ENCODE results near the gene CEP131. TPM values are rescaled to one million over a fixed set of nuclear protein-coding genes. Genes with fewer than 3 reads are reported as not detected.

Gene CEP131
- polyA plus RNA-seq, 2 of the 4 experiments (the other 2 are of a cell fraction) = 3.3 to 11.5 TPM

DNA sequence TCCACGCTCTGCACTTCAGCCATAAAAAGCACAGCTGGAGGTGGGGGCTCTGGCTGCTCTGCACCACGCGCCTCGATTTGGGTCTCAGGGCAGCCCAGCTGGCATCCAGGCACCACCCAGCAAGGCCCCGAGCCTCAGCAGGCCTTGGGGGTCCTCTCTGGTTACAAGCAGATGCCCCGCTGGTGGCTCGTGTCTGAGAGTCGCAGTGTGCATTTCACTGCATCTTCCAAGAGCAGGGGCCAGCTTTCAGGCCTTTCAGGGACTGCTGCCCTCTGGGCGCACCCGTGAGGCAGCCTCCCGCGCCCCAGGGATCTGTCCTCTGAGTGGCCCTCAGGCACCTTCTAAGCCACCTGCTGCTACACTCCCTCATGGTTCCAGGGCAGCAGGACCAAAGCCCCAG lies 41.9 kb upstream of the CEP131 start:
- Histone ChIP-seq H3K27ac (no peak overlapping the region), H3K4me3 (no peak overlapping the region), H3K4me1 (no peaks in the 10 kb centered on the region), H3K4me2 (no peak overlapping the region), H3K9me3 (no peaks in the 10 kb centered on the region)
- ChIA-PET POLR2A (no interaction called here), CTCF (interaction anchor here (0.9 to 14.8 kb wide), 5 partner anchors 10 to 217 kb away, joined by 3 to 184 read pairs (median 4); partner anchors contain the start of gene SLC38A10)
- FAIRE-seq (no peak), DNase-seq (ENCODE audit: low read depth in 1 of 2, low spot score in 1 of 2) (no peak), ATAC-seq (no peak)
- TF ChIP-seq FOSL2 (IDR thresholded peaks at IDR 0.05) (no peak), FOSL2 (CRISPR knock-in tag; IDR thresholded peaks at IDR 0.05) (no peak), NR3C1 (IDR thresholded peaks at IDR 0.05) (no peak), BHLHE40 (IDR thresholded peaks at IDR 0.05; ENCODE audit: low read depth, low read length) (no peak), JUNB (IDR thresholded peaks at IDR 0.05) (no peak), RARB (CRISPR knock-in tag; IDR thresholded peaks at IDR 0.05) (no peak), SREBF2 (IDR thresholded peaks at IDR 0.05) (no peak), HOXB5 (CRISPR knock-in tag; IDR thresholded peaks at IDR 0.05) (no peak), HDAC2 (IDR thresholded peaks at IDR 0.05) (no peak), EHF (CRISPR knock-in tag; IDR thresholded peaks at IDR 0.05) (no peak), ESRRA (IDR thresholded peaks at IDR 0.05; ENCODE audit: borderline replicate concordance, low read length) (no peak), KDM5A (IDR thresholded peaks at IDR 0.05) (no peak)
- TF ChIP-seq, protein P1, sequence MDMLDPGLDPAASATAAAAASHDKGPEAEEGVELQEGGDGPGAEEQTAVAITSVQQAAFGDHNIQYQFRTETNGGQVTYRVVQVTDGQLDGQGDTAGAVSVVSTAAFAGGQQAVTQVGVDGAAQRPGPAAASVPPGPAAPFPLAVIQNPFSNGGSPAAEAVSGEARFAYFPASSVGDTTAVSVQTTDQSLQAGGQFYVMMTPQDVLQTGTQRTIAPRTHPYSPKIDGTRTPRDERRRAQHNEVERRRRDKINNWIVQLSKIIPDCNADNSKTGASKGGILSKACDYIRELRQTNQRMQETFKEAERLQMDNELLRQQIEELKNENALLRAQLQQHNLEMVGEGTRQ (IDR thresholded peaks at IDR 0.05) = no peak
- TF ChIP-seq, protein P2, sequence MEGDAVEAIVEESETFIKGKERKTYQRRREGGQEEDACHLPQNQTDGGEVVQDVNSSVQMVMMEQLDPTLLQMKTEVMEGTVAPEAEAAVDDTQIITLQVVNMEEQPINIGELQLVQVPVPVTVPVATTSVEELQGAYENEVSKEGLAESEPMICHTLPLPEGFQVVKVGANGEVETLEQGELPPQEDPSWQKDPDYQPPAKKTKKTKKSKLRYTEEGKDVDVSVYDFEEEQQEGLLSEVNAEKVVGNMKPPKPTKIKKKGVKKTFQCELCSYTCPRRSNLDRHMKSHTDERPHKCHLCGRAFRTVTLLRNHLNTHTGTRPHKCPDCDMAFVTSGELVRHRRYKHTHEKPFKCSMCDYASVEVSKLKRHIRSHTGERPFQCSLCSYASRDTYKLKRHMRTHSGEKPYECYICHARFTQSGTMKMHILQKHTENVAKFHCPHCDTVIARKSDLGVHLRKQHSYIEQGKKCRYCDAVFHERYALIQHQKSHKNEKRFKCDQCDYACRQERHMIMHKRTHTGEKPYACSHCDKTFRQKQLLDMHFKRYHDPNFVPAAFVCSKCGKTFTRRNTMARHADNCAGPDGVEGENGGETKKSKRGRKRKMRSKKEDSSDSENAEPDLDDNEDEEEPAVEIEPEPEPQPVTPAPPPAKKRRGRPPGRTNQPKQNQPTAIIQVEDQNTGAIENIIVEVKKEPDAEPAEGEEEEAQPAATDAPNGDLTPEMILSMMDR (IDR thresholded peaks at IDR 0.05) = no peak
- TF ChIP-seq, protein P3, sequence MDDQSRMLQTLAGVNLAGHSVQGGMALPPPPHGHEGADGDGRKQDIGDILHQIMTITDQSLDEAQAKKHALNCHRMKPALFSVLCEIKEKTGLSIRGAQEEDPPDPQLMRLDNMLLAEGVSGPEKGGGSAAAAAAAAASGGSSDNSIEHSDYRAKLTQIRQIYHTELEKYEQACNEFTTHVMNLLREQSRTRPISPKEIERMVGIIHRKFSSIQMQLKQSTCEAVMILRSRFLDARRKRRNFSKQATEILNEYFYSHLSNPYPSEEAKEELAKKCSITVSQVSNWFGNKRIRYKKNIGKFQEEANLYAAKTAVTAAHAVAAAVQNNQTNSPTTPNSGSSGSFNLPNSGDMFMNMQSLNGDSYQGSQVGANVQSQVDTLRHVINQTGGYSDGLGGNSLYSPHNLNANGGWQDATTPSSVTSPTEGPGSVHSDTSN (IDR thresholded peaks at IDR 0.05) = no peak
- TF ChIP-seq, protein P4, sequence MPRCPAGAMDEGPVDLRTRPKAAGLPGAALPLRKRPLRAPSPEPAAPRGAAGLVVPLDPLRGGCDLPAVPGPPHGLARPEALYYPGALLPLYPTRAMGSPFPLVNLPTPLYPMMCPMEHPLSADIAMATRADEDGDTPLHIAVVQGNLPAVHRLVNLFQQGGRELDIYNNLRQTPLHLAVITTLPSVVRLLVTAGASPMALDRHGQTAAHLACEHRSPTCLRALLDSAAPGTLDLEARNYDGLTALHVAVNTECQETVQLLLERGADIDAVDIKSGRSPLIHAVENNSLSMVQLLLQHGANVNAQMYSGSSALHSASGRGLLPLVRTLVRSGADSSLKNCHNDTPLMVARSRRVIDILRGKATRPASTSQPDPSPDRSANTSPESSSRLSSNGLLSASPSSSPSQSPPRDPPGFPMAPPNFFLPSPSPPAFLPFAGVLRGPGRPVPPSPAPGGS (IDR thresholded peaks at IDR 0.05) = no peak
- TF ChIP-seq, protein P5, sequence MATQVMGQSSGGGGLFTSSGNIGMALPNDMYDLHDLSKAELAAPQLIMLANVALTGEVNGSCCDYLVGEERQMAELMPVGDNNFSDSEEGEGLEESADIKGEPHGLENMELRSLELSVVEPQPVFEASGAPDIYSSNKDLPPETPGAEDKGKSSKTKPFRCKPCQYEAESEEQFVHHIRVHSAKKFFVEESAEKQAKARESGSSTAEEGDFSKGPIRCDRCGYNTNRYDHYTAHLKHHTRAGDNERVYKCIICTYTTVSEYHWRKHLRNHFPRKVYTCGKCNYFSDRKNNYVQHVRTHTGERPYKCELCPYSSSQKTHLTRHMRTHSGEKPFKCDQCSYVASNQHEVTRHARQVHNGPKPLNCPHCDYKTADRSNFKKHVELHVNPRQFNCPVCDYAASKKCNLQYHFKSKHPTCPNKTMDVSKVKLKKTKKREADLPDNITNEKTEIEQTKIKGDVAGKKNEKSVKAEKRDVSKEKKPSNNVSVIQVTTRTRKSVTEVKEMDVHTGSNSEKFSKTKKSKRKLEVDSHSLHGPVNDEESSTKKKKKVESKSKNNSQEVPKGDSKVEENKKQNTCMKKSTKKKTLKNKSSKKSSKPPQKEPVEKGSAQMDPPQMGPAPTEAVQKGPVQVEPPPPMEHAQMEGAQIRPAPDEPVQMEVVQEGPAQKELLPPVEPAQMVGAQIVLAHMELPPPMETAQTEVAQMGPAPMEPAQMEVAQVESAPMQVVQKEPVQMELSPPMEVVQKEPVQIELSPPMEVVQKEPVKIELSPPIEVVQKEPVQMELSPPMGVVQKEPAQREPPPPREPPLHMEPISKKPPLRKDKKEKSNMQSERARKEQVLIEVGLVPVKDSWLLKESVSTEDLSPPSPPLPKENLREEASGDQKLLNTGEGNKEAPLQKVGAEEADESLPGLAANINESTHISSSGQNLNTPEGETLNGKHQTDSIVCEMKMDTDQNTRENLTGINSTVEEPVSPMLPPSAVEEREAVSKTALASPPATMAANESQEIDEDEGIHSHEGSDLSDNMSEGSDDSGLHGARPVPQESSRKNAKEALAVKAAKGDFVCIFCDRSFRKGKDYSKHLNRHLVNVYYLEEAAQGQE (IDR thresholded peaks at IDR 0.05) = no peak
- 93% methylated on average over 12 of the region's 12 CpGs for WGBS (ENCODE audit: missing lambda C conversion rate)

DNA sequence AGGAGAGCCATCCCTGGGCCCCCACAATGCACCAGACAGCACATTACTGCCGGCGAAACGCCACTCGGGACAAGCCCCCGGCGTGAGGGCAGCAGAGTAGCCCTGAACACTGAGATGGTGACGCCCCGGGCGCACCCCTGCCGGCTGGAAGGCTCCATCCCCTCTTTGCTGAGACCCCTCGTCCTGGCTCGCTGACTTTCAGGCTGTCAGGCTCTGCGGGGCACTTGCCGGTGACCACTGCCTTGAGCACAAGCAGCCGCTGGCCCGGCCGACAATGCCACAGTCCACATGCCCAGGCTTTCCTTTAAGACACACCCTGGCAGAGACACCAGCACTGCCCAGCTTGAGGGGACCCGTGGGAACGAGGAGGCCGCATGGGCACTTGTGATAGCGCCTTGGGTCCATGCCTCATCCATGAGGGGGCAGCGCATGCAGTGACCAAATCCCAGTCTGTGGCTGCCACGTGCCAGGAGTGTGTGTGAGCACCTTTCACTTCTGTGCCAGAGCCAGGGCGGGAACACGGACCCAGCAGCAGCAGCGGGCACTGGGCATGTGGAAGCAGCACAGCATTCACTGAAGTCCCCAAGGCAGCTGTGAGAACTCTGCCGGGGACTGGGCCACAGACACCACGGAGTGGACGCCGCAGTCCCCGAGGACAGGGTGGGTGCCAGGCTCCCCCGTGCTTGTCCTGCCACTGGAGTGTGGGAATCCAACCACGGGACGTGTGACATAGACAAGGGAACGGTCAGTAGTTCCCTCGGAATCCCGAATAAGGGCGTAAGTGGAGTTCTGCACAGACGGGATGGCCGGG lies 40.8 kb upstream of the CEP131 start:
- H3K4me3 ChIP-seq = no peak overlapping the region
- H3K9me3 ChIP-seq = no peaks in the 10 kb centered on the region
- FAIRE-seq (no peak), ATAC-seq (no peak), DNase-seq (ENCODE audit: low read depth in 1 of 2, low spot score in 1 of 2) (no peak)
- H3K4me2 ChIP-seq = no peak overlapping the region
- H3K27ac ChIP-seq = no peak overlapping the region
- no peaks in the 10 kb centered on the region for H3K4me1 ChIP-seq
- ChIA-PET CTCF (interaction anchor here (0.9 to 14.8 kb wide), 5 partner anchors 10 to 218 kb away, joined by 3 to 184 read pairs (median 14); no protein-coding TSS in a partner anchor), POLR2A (no interaction called here)
- 94% methylated on average over 33 of the region's 40 CpGs for WGBS (ENCODE audit: missing lambda C conversion rate)
- TF ChIP-seq FOXS1 (CRISPR knock-in tag; IDR thresholded peaks at IDR 0.05) = no peak
- TF ChIP-seq NR3C1 (IDR thresholded peaks at IDR 0.05) = no peak
- TF ChIP-seq CEBPB (IDR thresholded peaks at IDR 0.05) = no peak
- no peak for TF ChIP-seq HDAC2 (IDR thresholded peaks at IDR 0.05)
- TF ChIP-seq CBX8 (IDR thresholded peaks at IDR 0.05) = no peak
- no peak for TF ChIP-seq RFX5 (IDR thresholded peaks at IDR 0.05)
- TF ChIP-seq POLR2AphosphoS2 (conservative IDR thresholded peaks at IDR 0.05; ENCODE audit: low read length) = no peak
- TF ChIP-seq POLR2A (IDR thresholded peaks at IDR 0.05; ENCODE audit: low read length) = no peak
- TF ChIP-seq NFE2L2 (conservative IDR thresholded peaks at IDR 0.05; ENCODE audit: low read length) = no peak
- no peak for TF ChIP-seq ZC3H11A (IDR thresholded peaks at IDR 0.05)
- TF ChIP-seq TFCP2L1 (CRISPR knock-in tag; IDR thresholded peaks at IDR 0.05) = no peak
- TF ChIP-seq, protein P3 (IDR thresholded peaks at IDR 0.05) = no peak
- TF ChIP-seq PHF8 (IDR thresholded peaks at IDR 0.05; ENCODE audit: borderline replicate concordance, low read depth) = no peak
- no peak for TF ChIP-seq CBX2 (IDR thresholded peaks at IDR 0.05; ENCODE audit: borderline replicate concordance, low read depth)
- no peak for TF ChIP-seq RNF2 (IDR thresholded peaks at IDR 0.05; ENCODE audit: borderline replicate concordance, low read depth)

Data from A549 (cell line).